Activated CD8-positive, alpha-beta T cell treated with anti-CD3 and anti-CD28 coated beads for 36 hours (primary cell): ENCODE measurements around the gene CRACR2B. TPM values are rescaled to one million over a fixed set of nuclear protein-coding genes. Genes with fewer than 3 reads are reported as not detected.

Experiments
- ATAC-seq: fragments of 200-7000 bp; cut with Tn5 transposase; one replicate; pipeline ENCODE4 v1.10.0; 2021; ENCODE audit warnings: mild to moderate bottlenecking, moderate library complexity
- CTCF ChIA-PET: fragments of 350-600 bp; sonication (Branson Sonifier 250); formaldehyde crosslinking; loops from one replicate; lab custom pipeline; 2021; ENCODE audit warnings: antibody characterized with exemption; lab: Charles Lee
- POLR2A ChIA-PET: fragments of 350-600 bp; sonication (Branson Sonifier 250); formaldehyde crosslinking; loops from one replicate; lab custom pipeline; 2021; ENCODE audit warnings: antibody characterized with exemption; lab: Charles Lee
- DNase-seq: peaks from one replicate; pipeline ENCODE4 v3.0.0-alpha.2; 2020
- H3K27ac Mint-ChIP-seq: one replicate; pipeline ENCODE4 v1.8.0; 2021; ENCODE audit warnings: mild to moderate bottlenecking, mixed read lengths
- H3K27me3 Mint-ChIP-seq: one replicate; pipeline ENCODE4 v1.8.0; 2021; ENCODE audit warnings: mixed read lengths
- H3K36me3 Mint-ChIP-seq: one replicate; pipeline ENCODE4 v1.8.0; 2021; ENCODE audit warnings: low read depth, mixed read lengths
- H3K4me1 Mint-ChIP-seq: one replicate; pipeline ENCODE4 v1.8.0; 2021; ENCODE audit warnings: low read depth, mixed read lengths
- H3K4me3 Mint-ChIP-seq: one replicate; pipeline ENCODE4 v1.8.0; 2021; ENCODE audit warnings: mild to moderate bottlenecking, moderate library complexity, mixed read lengths
- H3K9me3 Mint-ChIP-seq: one replicate; pipeline ENCODE4 v1.8.0; 2021; ENCODE audit warnings: mixed read lengths
- intact Hi-C: fragments of 100-400 bp; cut with micrococcal nuclease; formaldehyde crosslinking; loops from one replicate; pipeline ENCODE4 v1.10.0; 2022
- total RNA-seq, 2 experiments: library from RNA; stranded (reverse); gene quantifications; one replicate each; pipeline ENCODE4 v1.2.3, GENCODE V29; 2021
- TF ChIP-seq, protein P1 (sequence below): fragments of 200-600 bp; IDR thresholded peaks from one replicate; pipeline ENCODE4 v1.8.0; 2022; ENCODE audit warnings: antibody characterized with exemption, mild to moderate bottlenecking

CRACR2B gene
- total RNA-seq, 2 experiments from 2014 or later, result 2.1 to 2.4 TPM

DNA sequence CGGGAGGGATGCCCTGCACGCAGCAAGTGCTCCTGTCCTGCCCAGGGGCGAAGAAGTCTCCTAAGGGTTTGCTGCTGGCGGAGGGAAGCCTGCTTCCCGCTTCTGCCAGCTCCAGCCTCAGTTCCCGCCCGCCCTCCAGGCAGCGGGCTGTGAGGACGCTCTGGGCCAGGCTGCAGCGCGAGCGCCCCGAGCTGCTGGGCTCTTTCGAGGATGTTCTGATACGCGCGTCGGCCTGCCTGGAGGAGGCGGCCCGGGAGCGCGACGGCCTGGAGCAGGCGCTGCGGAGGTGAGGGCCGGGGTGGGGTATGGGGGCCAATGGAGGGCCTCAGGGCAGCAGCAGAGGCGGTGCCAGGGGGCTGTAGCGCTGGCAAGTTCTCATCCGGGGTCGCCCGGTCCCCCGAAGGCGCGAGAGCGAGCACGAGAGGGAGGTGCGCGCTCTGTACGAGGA lies 2.2 kb downstream of the CRACR2B start:
- H3K27ac Mint-ChIP-seq, result no peak overlapping the region
- intact Hi-C loops, result no loop called here
- H3K4me1 Mint-ChIP-seq, result peaks cover 43% of the 10 kb centered on the region
- POLR2A ChIA-PET, result interaction anchor here (1.2 to 21.1 kb wide), 3 partner anchors 11 to 96 kb away, joined by 3 to 273 read pairs (median 81); partner anchors contain the start of genes AP2A2, PNPLA2, POLR2L and RPLP2
- CTCF ChIA-PET, result interaction anchor here (1.4 kb wide), 1 partner anchor 13 kb away, joined by 5 read pairs; no protein-coding TSS in a partner anchor
- peaks cover 7% of the 10 kb centered on the region for H3K36me3 Mint-ChIP-seq
- no peaks in the 10 kb centered on the region for H3K9me3 Mint-ChIP-seq
- H3K4me3 Mint-ChIP-seq, result peak overlapping the region; percentile 24
- H3K27me3 Mint-ChIP-seq, result peaks cover 42% of the 10 kb centered on the region
- DNase-seq, result no peak
- peak; percentile 2 for ATAC-seq
- TF ChIP-seq, protein P1, sequence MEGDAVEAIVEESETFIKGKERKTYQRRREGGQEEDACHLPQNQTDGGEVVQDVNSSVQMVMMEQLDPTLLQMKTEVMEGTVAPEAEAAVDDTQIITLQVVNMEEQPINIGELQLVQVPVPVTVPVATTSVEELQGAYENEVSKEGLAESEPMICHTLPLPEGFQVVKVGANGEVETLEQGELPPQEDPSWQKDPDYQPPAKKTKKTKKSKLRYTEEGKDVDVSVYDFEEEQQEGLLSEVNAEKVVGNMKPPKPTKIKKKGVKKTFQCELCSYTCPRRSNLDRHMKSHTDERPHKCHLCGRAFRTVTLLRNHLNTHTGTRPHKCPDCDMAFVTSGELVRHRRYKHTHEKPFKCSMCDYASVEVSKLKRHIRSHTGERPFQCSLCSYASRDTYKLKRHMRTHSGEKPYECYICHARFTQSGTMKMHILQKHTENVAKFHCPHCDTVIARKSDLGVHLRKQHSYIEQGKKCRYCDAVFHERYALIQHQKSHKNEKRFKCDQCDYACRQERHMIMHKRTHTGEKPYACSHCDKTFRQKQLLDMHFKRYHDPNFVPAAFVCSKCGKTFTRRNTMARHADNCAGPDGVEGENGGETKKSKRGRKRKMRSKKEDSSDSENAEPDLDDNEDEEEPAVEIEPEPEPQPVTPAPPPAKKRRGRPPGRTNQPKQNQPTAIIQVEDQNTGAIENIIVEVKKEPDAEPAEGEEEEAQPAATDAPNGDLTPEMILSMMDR, result no peak

DNA sequence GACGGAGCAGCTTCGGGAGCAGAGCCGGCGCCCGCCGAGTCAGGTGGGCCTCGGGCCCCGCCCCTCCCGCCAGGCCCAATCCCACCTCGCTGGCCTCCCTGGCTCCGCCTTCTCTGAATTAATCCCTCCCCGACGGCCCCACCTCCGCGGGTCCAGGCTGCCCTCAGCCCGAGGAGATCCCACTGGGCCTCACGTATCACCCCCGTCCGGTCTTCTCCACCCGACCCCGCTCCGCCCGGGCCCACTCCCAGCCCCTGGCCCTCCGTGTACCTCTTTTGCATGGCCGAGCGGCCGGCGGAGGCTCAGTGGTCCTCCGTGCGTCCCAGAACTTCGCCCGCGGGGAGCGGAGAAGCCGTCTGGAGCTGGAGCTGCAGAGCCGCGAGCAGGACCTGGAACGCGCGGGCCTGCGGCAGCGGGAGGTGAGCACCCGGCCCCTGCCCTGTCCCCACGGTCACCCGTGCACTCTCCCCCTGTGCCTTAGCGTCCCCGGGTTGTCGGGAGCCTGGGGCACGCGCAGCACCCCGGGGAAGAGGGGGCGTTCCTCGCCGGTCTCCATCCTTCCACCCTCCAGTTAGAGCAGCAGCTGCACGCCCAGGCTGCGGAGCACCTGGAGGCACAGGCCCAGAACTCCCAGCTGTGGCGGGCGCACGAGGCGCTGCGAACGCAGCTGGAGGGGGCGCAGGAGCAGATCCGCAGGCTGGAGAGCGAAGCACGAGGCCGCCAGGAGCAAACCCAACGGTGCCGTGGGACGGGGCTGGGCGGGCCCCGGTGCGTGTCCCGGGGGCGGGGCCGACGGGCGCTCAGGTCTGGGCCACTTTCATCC lies 2.8 kb downstream of the CRACR2B start:
- H3K27me3 Mint-ChIP-seq, result peaks cover 40% of the 10 kb centered on the region
- peak; percentile 84 for DNase-seq
- H3K4me3 Mint-ChIP-seq, result peak overlapping the region; percentile 19
- CTCF ChIA-PET, result interaction anchor here (1.4 to 2.4 kb wide), 2 partner anchors 11 to 13 kb away, joined by 5 to 11 read pairs; partner anchors contain the start of gene PNPLA2
- peaks cover 43% of the 10 kb centered on the region for H3K4me1 Mint-ChIP-seq
- no peak overlapping the region for H3K27ac Mint-ChIP-seq
- H3K36me3 Mint-ChIP-seq, result peaks cover 1% of the 10 kb centered on the region
- peak; percentile 74 for ATAC-seq
- no peaks in the 10 kb centered on the region for H3K9me3 Mint-ChIP-seq
- POLR2A ChIA-PET, result interaction anchor here (0.6 to 21.1 kb wide), 4 partner anchors 11 to 217 kb away, joined by 3 to 273 read pairs (median 42); partner anchors contain the start of genes AP2A2, PNPLA2, POLR2L and RPLP2
- TF ChIP-seq, protein P1, result no peak
- intact Hi-C loops, result no loop called here

DNA sequence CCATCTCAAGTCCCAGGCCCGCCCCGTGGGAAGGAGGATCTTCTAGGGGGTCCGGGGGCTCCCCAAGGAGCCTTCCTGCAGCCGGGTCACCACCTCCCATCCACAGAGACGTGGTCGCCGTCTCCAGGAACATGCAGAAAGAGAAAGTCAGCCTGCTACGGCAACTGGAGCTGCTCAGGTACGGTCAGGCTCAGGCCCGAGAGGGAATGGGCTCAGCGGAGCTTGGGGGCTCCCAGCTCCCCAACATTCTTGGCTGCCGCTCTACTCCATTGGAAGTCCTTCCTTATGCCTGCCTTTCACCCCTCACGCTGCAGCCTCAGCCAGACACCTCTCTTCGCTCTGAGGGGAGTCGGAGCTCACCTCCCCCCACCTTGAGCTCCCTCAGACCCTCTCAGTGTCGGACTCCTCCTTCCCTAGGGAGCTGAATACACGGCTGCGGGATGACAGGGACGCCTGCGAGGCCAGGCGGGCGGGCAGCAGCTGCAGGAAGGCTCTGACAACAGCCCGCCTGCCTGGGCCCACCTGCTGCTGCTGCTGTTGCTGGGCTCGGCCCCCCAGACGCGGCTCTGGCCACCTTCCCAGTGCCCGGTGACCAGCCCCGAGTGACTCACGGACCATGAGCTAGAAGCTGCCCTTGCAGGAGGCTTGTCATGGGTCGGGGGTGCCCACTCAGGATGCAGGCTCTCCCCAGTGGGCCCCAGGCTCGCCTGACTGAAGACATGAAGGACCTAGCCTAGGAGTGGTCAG lies 3.6 kb downstream of the CRACR2B start:
- TF ChIP-seq, protein P1, result no peak
- no peak for ATAC-seq
- intact Hi-C loops, result no loop called here
- Mint-ChIP-seq H3K36me3 (no peaks in the 10 kb centered on the region), H3K9me3 (no peaks in the 10 kb centered on the region), H3K4me1 (peaks cover 42% of the 10 kb centered on the region), H3K27me3 (peaks cover 40% of the 10 kb centered on the region), H3K4me3 (no peak overlapping the region), H3K27ac (no peak overlapping the region)
- POLR2A ChIA-PET, result interaction anchor here (0.6 to 21.1 kb wide), 4 partner anchors 10 to 218 kb away, joined by 3 to 273 read pairs (median 42); partner anchors contain the start of genes PNPLA2, POLR2L, RPLP2 and TSPAN4
- CTCF ChIA-PET, result interaction anchor here (1.4 to 2.4 kb wide), 2 partner anchors 12 kb away, joined by 5 to 11 read pairs; partner anchors contain the start of gene PNPLA2
- DNase-seq, result no peak

DNA sequence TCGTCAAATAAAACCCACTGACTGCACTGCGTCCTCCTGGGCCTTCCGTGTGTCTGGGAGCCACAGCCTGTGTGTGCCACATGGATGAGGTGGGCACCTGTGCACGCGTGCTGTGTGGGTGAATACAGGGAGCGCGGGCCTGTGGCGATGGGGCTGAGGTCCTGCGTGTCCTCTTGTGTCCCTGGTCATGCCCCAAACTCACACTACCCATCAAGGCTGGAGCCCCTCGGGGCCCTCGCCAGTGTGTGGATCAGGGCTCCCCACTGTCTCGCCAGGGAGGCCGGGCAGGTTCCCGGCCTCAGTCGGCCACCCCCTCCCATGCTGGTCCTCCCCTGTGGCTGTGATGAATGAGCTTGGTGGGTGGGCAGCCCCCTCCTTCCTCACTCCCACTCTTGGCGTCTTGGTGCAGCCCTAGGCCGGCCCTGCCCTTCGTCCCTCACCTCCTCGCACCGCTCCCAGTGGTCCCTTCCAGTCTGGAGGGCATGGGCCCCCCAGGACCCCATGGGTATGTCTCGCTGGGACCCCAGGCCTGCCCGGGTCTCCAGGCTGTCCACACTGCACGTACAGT lies 4.3 kb downstream of the CRACR2B start:
- H3K9me3 Mint-ChIP-seq, result no peaks in the 10 kb centered on the region
- CTCF ChIA-PET, result interaction anchor here (1.2 to 2.4 kb wide), 2 partner anchors 12 to 106 kb away, joined by 3 to 11 read pairs; partner anchors contain the start of gene PNPLA2

More for the DNA sequence above, 4.3 kb downstream of the CRACR2B start:
- TF ChIP-seq, protein P1, result no peak
- H3K4me1 Mint-ChIP-seq, result peaks cover 37% of the 10 kb centered on the region
- intact Hi-C loops, result no loop called here
- H3K27me3 Mint-ChIP-seq, result peaks cover 40% of the 10 kb centered on the region
- H3K27ac Mint-ChIP-seq, result no peak overlapping the region
- H3K36me3 Mint-ChIP-seq, result no peaks in the 10 kb centered on the region
- no peak for ATAC-seq
- POLR2A ChIA-PET, result interaction anchor here (0.6 to 21.1 kb wide), 3 partner anchors 9 to 79 kb away, joined by 3 to 273 read pairs (median 81); partner anchors contain the start of genes PNPLA2, POLR2L, RPLP2 and TSPAN4
- no peak overlapping the region for H3K4me3 Mint-ChIP-seq
- DNase-seq, result no peak
